ENCODE measurements around the gene AGO3. TPM values are rescaled to one million over a fixed set of nuclear protein-coding genes. Genes with fewer than 3 reads are reported as not detected.
A peak's percentile ranks its signal among the peaks of the same experiment; 100 is the strongest.

Gene AGO3
- total RNA-seq, 2 donors from 2014 or later: 19.4 to 32.7 TPM

DNA sequence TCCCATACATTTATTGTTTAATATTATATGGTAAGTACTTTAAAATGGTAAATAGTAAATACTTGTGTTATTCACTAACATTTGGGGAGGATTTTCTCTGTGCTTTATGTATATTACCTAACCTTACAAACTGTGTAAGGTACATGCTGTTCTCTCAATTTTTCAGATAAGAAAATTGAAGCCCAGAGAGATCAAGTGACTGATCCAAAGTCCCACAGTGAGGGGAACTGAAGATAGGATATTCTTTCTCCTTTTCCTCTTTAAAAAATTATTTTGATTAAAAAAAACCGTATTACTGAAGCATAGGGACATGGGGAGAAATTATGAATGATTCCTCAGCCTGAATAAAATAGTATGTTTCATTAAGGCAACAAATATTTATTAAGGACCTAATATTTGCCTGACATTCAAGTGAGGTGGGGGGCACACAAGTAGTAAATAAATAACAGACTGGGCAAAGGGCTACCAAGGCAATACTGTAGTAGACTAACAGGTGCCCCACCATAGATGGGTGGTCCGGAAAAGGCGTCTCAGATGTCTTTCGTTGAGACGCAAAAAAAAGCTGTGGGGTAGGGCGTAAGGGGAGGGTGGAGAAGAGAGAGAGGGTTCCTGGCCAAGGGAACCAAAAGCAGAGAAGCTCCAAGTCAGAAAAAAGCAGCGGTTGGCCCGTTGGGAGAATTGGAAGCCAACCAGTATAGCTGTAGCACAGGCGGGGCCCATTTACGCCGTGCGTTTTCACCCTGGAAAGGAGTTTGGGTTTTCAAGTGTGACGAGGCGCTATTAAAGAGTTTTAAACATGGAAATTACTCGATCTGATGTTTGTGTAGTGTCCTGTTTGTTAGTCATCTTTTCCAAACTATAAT lies 944 bp upstream of the AGO3 start:
- H3K36me3 ChIP-seq: no peaks in the 10 kb centered on the region
- intact Hi-C loops (cut with DNase I): loop anchor here (2.0 kb wide), 1 partner anchor 159 kb away; the partner anchor contains the start of gene ADPRS
- H3K27ac ChIP-seq: peak overlapping the region; percentile 97
- H3K4me3 ChIP-seq: peak overlapping the region; percentile 79
- H3K4me1 ChIP-seq (replicated peaks): no peaks in the 10 kb centered on the region
- TF ChIP-seq, protein P1, sequence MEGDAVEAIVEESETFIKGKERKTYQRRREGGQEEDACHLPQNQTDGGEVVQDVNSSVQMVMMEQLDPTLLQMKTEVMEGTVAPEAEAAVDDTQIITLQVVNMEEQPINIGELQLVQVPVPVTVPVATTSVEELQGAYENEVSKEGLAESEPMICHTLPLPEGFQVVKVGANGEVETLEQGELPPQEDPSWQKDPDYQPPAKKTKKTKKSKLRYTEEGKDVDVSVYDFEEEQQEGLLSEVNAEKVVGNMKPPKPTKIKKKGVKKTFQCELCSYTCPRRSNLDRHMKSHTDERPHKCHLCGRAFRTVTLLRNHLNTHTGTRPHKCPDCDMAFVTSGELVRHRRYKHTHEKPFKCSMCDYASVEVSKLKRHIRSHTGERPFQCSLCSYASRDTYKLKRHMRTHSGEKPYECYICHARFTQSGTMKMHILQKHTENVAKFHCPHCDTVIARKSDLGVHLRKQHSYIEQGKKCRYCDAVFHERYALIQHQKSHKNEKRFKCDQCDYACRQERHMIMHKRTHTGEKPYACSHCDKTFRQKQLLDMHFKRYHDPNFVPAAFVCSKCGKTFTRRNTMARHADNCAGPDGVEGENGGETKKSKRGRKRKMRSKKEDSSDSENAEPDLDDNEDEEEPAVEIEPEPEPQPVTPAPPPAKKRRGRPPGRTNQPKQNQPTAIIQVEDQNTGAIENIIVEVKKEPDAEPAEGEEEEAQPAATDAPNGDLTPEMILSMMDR (IDR thresholded peaks at IDR 0.05): no peak
- TF ChIP-seq POLR2AphosphoS5 (IDR thresholded peaks at IDR 0.05): no peak
- no peak for TF ChIP-seq POLR2A (IDR thresholded peaks at IDR 0.05)
- no peaks in the 10 kb centered on the region for H3K27me3 ChIP-seq (replicated peaks; ENCODE audit: insufficient read depth)
- 1% methylated on average over 15 of the region's 15 CpGs for WGBS
- peak; percentile 32 for DNase-seq (ENCODE audit: low spot score)
- no peaks in the 10 kb centered on the region for H3K9me3 ChIP-seq

DNA sequence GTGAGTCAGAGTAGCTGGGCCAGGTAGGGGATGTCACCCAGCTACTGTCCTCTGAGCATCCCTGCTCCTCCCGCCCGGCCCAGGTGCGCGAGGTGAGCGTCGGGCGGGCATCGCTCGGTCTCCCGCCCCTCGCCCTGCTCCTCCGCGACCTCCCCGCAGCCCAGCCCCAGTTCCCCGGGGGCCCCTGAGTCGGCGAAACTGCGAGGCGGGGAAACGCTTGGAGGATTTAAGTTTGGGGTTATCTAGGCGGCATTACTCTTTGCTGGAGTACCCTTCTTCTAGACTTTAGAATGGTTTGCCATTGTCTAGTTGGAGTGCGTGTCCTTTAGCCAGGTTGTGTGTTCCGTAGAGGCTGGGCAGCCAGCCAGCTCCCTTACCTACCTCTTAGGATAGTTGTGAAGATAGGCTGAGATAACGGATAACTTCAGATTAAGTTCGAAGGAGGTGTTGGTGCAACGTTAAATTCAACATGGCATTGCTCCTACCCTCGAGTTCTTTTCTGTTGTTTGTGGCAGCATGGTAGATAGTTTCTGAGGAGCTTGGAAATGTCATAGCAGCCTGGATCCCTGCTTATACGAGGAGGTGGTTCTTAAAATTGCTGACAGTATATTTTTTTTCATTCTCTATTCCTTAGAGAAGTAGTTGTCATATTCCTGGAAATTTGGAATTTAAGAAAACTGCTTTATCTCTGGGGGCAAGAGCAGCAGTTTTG lies 697 bp downstream of the AGO3 start:
- peak; percentile 37 for DNase-seq (ENCODE audit: low spot score)
- 0% methylated on average over 26 of the region's 28 CpGs for WGBS
- Histone ChIP-seq H3K27ac (peak overlapping the region; percentile 97), H3K27me3 (replicated peaks; ENCODE audit: insufficient read depth) (no peaks in the 10 kb centered on the region), H3K9me3 (no peaks in the 10 kb centered on the region), H3K36me3 (no peaks in the 10 kb centered on the region), H3K4me1 (replicated peaks) (no peaks in the 10 kb centered on the region), H3K4me3 (peak overlapping the region; percentile 79)
- TF ChIP-seq, protein P1 (IDR thresholded peaks at IDR 0.05): no peak
- TF ChIP-seq POLR2AphosphoS5 (IDR thresholded peaks at IDR 0.05) (no peak), POLR2A (IDR thresholded peaks at IDR 0.05) (no peak)
- intact Hi-C loops (cut with DNase I): loop anchor here (2.0 kb wide), 1 partner anchor 157 kb away; the partner anchor contains the start of gene ADPRS

DNA sequence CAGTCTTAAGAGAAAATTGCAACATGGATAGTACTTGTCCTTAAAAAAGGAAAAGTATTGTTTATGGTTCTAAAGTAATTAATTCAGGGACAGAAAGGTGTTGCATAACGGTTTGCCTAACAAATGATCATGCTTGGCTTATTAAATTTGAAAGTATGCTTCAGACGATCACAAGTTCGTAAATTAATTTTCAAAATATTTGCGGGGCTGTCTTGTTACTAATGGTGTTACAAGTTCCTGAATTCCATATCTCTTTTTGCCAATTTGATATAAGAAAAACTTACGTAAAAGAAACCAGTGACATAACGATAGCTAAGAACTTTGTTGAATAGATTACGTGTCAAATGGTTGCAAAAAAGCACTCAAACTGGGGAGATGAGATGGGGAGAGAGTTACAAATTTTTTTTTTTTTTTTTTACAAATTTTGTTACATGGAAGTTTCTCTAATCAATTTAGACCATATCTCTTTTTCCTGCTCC lies 1.3 kb downstream of the AGO3 start:
- Histone ChIP-seq H3K4me1 (replicated peaks) (no peaks in the 10 kb centered on the region), H3K9me3 (no peaks in the 10 kb centered on the region), H3K27ac (peak overlapping the region; percentile 97), H3K4me3 (peak overlapping the region; percentile 79), H3K27me3 (replicated peaks; ENCODE audit: insufficient read depth) (no peaks in the 10 kb centered on the region), H3K36me3 (no peaks in the 10 kb centered on the region)
- no peak for DNase-seq (ENCODE audit: low spot score)
- intact Hi-C loops (cut with DNase I): no loop called here
- 42% methylated on average over 7 of the region's 7 CpGs for WGBS
- TF ChIP-seq, protein P1 (IDR thresholded peaks at IDR 0.05): no peak
- TF ChIP-seq POLR2A (IDR thresholded peaks at IDR 0.05) (no peak), POLR2AphosphoS5 (IDR thresholded peaks at IDR 0.05) (no peak)

DNA sequence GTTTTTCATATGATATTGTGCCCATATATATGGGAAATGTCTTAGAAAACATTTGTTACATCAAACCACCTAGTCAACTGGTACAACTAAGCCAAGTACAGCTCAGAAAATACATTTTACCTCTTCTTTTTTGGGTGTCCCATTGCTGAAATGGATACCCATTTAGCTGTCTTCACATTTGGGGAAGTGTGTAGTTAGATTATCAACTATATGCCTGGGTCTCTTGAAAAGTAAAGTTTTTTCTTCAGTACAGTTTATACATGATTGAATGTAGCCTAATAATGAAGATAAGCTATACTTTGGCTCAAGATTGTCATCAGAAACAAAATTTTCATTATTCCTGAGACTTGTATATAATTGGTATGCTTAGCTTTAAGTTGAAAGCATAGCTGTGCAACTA lies 2.0 kb downstream of the AGO3 start:
- Histone ChIP-seq H3K27me3 (replicated peaks; ENCODE audit: insufficient read depth) (no peaks in the 10 kb centered on the region), H3K27ac (no peak overlapping the region), H3K4me3 (no peak overlapping the region), H3K36me3 (no peaks in the 10 kb centered on the region), H3K9me3 (no peaks in the 10 kb centered on the region), H3K4me1 (replicated peaks) (no peaks in the 10 kb centered on the region)
- no peak for DNase-seq (ENCODE audit: low spot score)
- intact Hi-C loops (cut with DNase I): no loop called here
- TF ChIP-seq, protein P1 (IDR thresholded peaks at IDR 0.05): no peak
- TF ChIP-seq POLR2AphosphoS5 (IDR thresholded peaks at IDR 0.05): no peak
- TF ChIP-seq POLR2A (IDR thresholded peaks at IDR 0.05): no peak
